Stomach (tissue), 9 donors: ENCODE measurements around the gene DNAJC28. TPM values are rescaled to one million over a fixed set of nuclear protein-coding genes. Genes with fewer than 3 reads are reported as not detected.
A peak's percentile ranks its signal among the peaks of the same experiment; 100 is the strongest.
"Not testable (repeated sequence)": the region's sequence is repeated elsewhere in the genome, so short reads cannot be mapped to it uniquely, and the experiment has no call there.

Experiments used
- DNase-seq, 2 donors: peaks; one replicate each; pipeline versions ENCODE4 v3.0.0 to v3.0.0-alpha.2; 2013 to 2019
- H3K27ac ChIP-seq, 5 donors: fragments of 200-600 bp in 4 of 5; sonication (generic) in 4 of 5; one replicate each; pipeline ENCODE4 v1.5.1; 2013 to 2019; ENCODE audit warnings: mild to moderate bottlenecking in 1 of 5, moderate library complexity in 1 of 5
- H3K27me3 ChIP-seq, 3 donors: fragments of 200-600 bp; sonication (generic); one replicate each; pipeline ENCODE4 v1.5.1; 2017 to 2019; ENCODE audit warnings: mixed run types in 1 of 3
- H3K36me3 ChIP-seq, 4 donors: fragments of 200-600 bp; sonication (generic); 1 replicate in 3 of 4; 2 replicates in 1 of 4; pipeline ENCODE4 v1.5.1; 2016 to 2019
- H3K4me1 ChIP-seq, 4 donors: fragments of 200-600 bp; sonication (generic); one replicate each; pipeline ENCODE4 v1.5.1; 2016 to 2019
- H3K4me3 ChIP-seq, 4 donors: fragments of 200-600 bp; sonication (generic) in 3 of 4; one replicate each; pipeline ENCODE4 v1.5.1; 2016 to 2019; ENCODE audit warnings: mild to moderate bottlenecking in 1 of 4
- H3K9me3 ChIP-seq, 4 donors: fragments of 200-600 bp; sonication (generic); one replicate each; pipeline ENCODE4 v1.5.1; 2016 to 2019
- CTCF ChIP-seq, 7 experiments: fragments of 450-650 bp in 4 of 7; fragments of 200-600 bp in 3 of 7; sonication (generic) in 3 of 7; IDR thresholded peaks; one replicate each; pipeline ENCODE4 v1.5.1; 2016 to 2019; ENCODE audit warnings: antibody characterized with exemption in 7 of 7, control low read depth in 2 of 7, mild to moderate bottlenecking in 1 of 7
- EP300 ChIP-seq: sonication (generic); formaldehyde crosslinking; IDR thresholded peaks from one replicate; pipeline ENCODE4 v1.6.1; 2017; ENCODE audit warnings: antibody characterized with exemption
- POLR2A ChIP-seq, 4 donors: fragments of 450-650 bp; IDR thresholded peaks; one replicate each; pipeline ENCODE4 v1.6.1; 2016; ENCODE audit warnings: antibody characterized with exemption in 4 of 4, control low read depth in 2 of 4, mild to moderate bottlenecking in 1 of 4, moderate library complexity in 1 of 4
- POLR2AphosphoS5 ChIP-seq, 3 donors: sonication (generic); formaldehyde crosslinking; IDR thresholded peaks; one replicate each; pipeline ENCODE4 v1.6.1; 2016; ENCODE audit warnings: antibody characterized with exemption in 3 of 3
- WGBS, 5 donors: extraction: QIAGEN DNeasy Blood & Tissue Kit in 3 of 5; methylation state at CpG; one replicate each; pipeline versions ENCODE4 v1.1.5 to v1.1.7; 2013 to 2018; 5-methylcytosine and 5-hydroxymethylcytosine counted together
- intact Hi-C: fragments of 100-400 bp; cut with DNase I; formaldehyde crosslinking; loops from one replicate; pipeline ENCODE4 v1.15.1; 2023; ENCODE audit warnings: low total_unique reads
- polyA plus RNA-seq, 3 donors: library from polyadenylated mRNA; stranded (reverse); fragments of 200-250 nt; gene quantifications; one replicate each; pipeline ENCODE4 v1.2.3, GENCODE V29; 2013
- total RNA-seq, 5 donors: library from RNA; depleted of rRNA; stranded (reverse); fragments of >200 nt; gene quantifications; one replicate each; pipeline versions ENCODE4 v1.1.0 to v1.2.3, GENCODE V29; 2014 to 2016
- donor health status: healthy with polysubstance abuse.
- donor health status: Bipolar disorder and iron deficiency.
- donor health status: healthy.

DNAJC28 gene
- total and polyA plus RNA-seq, 8 donors = 0.43 to 4.3 (median 1.1) TPM; not detected in 1

GRCh38 chr21:33510826-33511225 is 19.3 kb upstream of the DNAJC28 start:
- DNase-seq = peak in 1 of 2 donors; percentile 9
- WGBS, 5 donors = 92 to 97% (median 94%) methylated on average over 8 of the region's 8 CpGs

GRCh38 chr21:33507003-33507402 is 15.5 kb upstream of the DNAJC28 start:
- H3K27ac ChIP-seq, DNase-seq, intact Hi-C loops, H3K4me1 ChIP-seq, H3K9me3 ChIP-seq, H3K27me3 ChIP-seq, H3K4me3 ChIP-seq: not testable (repeated sequence)
- 94 to 100% (median 96%) methylated on average over 1 of the region's 1 CpG for WGBS, 5 donors
- peaks cover 19 to 97% (median 94%) of the 10 kb centered on the region in 4 donors for H3K36me3 ChIP-seq

More at GRCh38 chr21:33510826-33511225, 19.3 kb upstream of the DNAJC28 start:
- Histone ChIP-seq H3K4me1 (no peaks in the 10 kb centered on the region), H3K27ac (no peak overlapping the region), H3K36me3 (peaks cover 30 to 97% (median 94%) of the 10 kb centered on the region in 4 donors), H3K27me3 (no peaks in the 10 kb centered on the region), H3K4me3 (no peak overlapping the region), H3K9me3 (no peaks in the 10 kb centered on the region)
- intact Hi-C loops = no loop called here
- no peak for TF ChIP-seq CTCF (IDR thresholded peaks at IDR 0.05)
- no peak for TF ChIP-seq POLR2AphosphoS5 (IDR thresholded peaks at IDR 0.05)
- TF ChIP-seq EP300 = no peak
- TF ChIP-seq POLR2A (IDR thresholded peaks at IDR 0.05) = no peak

GRCh38 chr21:33505833-33506232 is 14.3 kb upstream of the DNAJC28 start:
- Histone ChIP-seq H3K27ac (no peak overlapping the region), H3K9me3 (no peaks in the 10 kb centered on the region), H3K4me3 (no peak overlapping the region), H3K4me1 (no peaks in the 10 kb centered on the region), H3K27me3 (no peaks in the 10 kb centered on the region), H3K36me3 (peaks cover 14 to 89% (median 85%) of the 10 kb centered on the region in 4 donors)
- intact Hi-C loops = no loop called here
- TF ChIP-seq EP300 = no peak
- no peak for TF ChIP-seq CTCF (IDR thresholded peaks at IDR 0.05)
- no peak for DNase-seq
- WGBS, 5 donors = 90 to 97% (median 91%) methylated on average over 8 of the region's 8 CpGs

GRCh38 chr21:33496345-33496744 is 4.8 kb upstream of the DNAJC28 start:
- peaks cover 0 to 11% (median 7%) of the 10 kb centered on the region in 4 donors for H3K4me1 ChIP-seq
- TF ChIP-seq POLR2A (IDR thresholded peaks at IDR 0.05) = no peak
- no peak overlapping the region for H3K27ac ChIP-seq
- no peaks in the 10 kb centered on the region for H3K27me3 ChIP-seq
- no peaks in the 10 kb centered on the region for H3K36me3 ChIP-seq
- H3K4me3 ChIP-seq = no peak overlapping the region
- 54 to 69% (median 65%) methylated on average over 7 of the region's 7 CpGs for WGBS, 5 donors
- intact Hi-C loops = no loop called here
- DNase-seq = no peak
- H3K9me3 ChIP-seq = no peaks in the 10 kb centered on the region

- H3K9me3 ChIP-seq = no peaks in the 10 kb centered on the region
- H3K4me1 ChIP-seq = peaks cover 3 to 16% (median 11%) of the 10 kb centered on the region in 4 donors
- H3K4me3 ChIP-seq = no peak overlapping the region
- no peaks in the 10 kb centered on the region for H3K27me3 ChIP-seq
- intact Hi-C loops = no loop called here
- H3K36me3 ChIP-seq = no peaks in the 10 kb centered on the region
- no peak overlapping the region for H3K27ac ChIP-seq
- DNase-seq = no peak
- 42 to 53% (median 46%) methylated on average over 3 to 4 of the region's 4 CpGs for WGBS, 5 donors
- TF ChIP-seq EP300 (no peak), POLR2AphosphoS5 (IDR thresholded peaks at IDR 0.05) (no peak)
These were observed 4.2 kb upstream of the DNAJC28 start for GRCh38 chr21:33495743-33496142.

GRCh38 chr21:33493756-33494155 is 2.2 kb upstream of the DNAJC28 start:
- 71 to 88% (median 83%) methylated on average over 3 of the region's 3 CpGs for WGBS, 5 donors
- H3K36me3 ChIP-seq = peaks cover 0 to 2% (median 0%) of the 10 kb centered on the region in 4 donors
- intact Hi-C loops = no loop called here
- H3K4me3 ChIP-seq = no peak overlapping the region
- peaks cover 6 to 21% (median 15%) of the 10 kb centered on the region in 4 donors for H3K4me1 ChIP-seq
- H3K27me3 ChIP-seq = no peaks in the 10 kb centered on the region
- TF ChIP-seq POLR2AphosphoS5 (IDR thresholded peaks at IDR 0.05) = no peak
- no peak for TF ChIP-seq POLR2A (IDR thresholded peaks at IDR 0.05)
- no peak for TF ChIP-seq CTCF (IDR thresholded peaks at IDR 0.05)
- no peak for TF ChIP-seq EP300
- no peaks in the 10 kb centered on the region for H3K9me3 ChIP-seq
- H3K27ac ChIP-seq = no peak overlapping the region
- DNase-seq = no peak
